Ovary (tissue), 3 donors: Measurements from ENCODE around the gene ASMTL.
"Not testable (repeated sequence)": the region's sequence is repeated elsewhere in the genome, so short reads cannot be mapped to it uniquely, and the experiment has no call there.

Source experiments
- EP300 ChIP-seq: sonication (generic); formaldehyde crosslinking; IDR thresholded peaks from one replicate; pipeline ENCODE4 v1.6.1; 2017; ENCODE audit warnings: antibody characterized with exemption
- POLR2A ChIP-seq: fragments of 450-650 bp; IDR thresholded peaks from one replicate; pipeline ENCODE4 v1.6.1; 2017; ENCODE audit warnings: antibody characterized with exemption, mild to moderate bottlenecking, moderate library complexity
- TF ChIP-seq, protein P1 (sequence below), 3 donors: fragments of 450-650 bp in 2 of 3; fragments of 200-600 bp in 1 of 3; IDR thresholded peaks; one replicate each; pipeline versions ENCODE4 v1.5.1 to v1.8.0; 2016 to 2022; ENCODE audit warnings: antibody characterized with exemption in 3 of 3, mild to moderate bottlenecking in 1 of 3
- donor health status: DM: no; HTN: no; CAD: no.

- TF ChIP-seq, protein P1, sequence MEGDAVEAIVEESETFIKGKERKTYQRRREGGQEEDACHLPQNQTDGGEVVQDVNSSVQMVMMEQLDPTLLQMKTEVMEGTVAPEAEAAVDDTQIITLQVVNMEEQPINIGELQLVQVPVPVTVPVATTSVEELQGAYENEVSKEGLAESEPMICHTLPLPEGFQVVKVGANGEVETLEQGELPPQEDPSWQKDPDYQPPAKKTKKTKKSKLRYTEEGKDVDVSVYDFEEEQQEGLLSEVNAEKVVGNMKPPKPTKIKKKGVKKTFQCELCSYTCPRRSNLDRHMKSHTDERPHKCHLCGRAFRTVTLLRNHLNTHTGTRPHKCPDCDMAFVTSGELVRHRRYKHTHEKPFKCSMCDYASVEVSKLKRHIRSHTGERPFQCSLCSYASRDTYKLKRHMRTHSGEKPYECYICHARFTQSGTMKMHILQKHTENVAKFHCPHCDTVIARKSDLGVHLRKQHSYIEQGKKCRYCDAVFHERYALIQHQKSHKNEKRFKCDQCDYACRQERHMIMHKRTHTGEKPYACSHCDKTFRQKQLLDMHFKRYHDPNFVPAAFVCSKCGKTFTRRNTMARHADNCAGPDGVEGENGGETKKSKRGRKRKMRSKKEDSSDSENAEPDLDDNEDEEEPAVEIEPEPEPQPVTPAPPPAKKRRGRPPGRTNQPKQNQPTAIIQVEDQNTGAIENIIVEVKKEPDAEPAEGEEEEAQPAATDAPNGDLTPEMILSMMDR (IDR thresholded peaks at IDR 0.05), result not testable (repeated sequence)
- TF ChIP-seq POLR2A, EP300: not testable (repeated sequence)
Observed at GRCh38 chrX:1366363-1366762, 86.3 kb downstream of the ASMTL start.
